Duodenal mucosa (tissue), 2 donors: ENCODE results near the gene BRAT1.
"Not testable (repeated sequence)": the region's sequence is repeated elsewhere in the genome, so short reads cannot be mapped to it uniquely, and the experiment has no call there.

ENCODE experiments used
- H3K27ac ChIP-seq: one replicate; pipeline ENCODE4 v1.7.0; 2013; ENCODE audit warnings: low read depth, low read length
- H3K27me3 ChIP-seq, 2 donors: one replicate each; pipeline ENCODE4 v1.7.0; 2013; ENCODE audit warnings: low read length in 2 of 2, control low read depth in 1 of 2; ENCODE audit not compliant: insufficient read depth in 2 of 2, control insufficient read depth in 1 of 2
- H3K36me3 ChIP-seq, 2 donors: one replicate each; pipeline ENCODE4 v1.7.0; 2013; ENCODE audit warnings: low read length in 2 of 2, control low read depth in 1 of 2; ENCODE audit not compliant: insufficient read depth in 2 of 2, control insufficient read depth in 1 of 2
- H3K4me1 ChIP-seq, 2 donors: one replicate each; pipeline ENCODE4 v1.7.0; 2013; ENCODE audit warnings: low read length in 2 of 2, control low read depth in 1 of 2; ENCODE audit not compliant: insufficient read depth in 2 of 2, control insufficient read depth in 1 of 2
- H3K4me3 ChIP-seq, 2 donors: one replicate each; pipeline ENCODE4 v1.7.0; 2013; ENCODE audit warnings: low read length in 2 of 2, low read depth in 1 of 2
- H3K9ac ChIP-seq, 2 donors: one replicate each; pipeline ENCODE4 v1.7.0; 2013; ENCODE audit warnings: low read length in 2 of 2, low read depth in 1 of 2
- H3K9me3 ChIP-seq, 2 donors: one replicate each; pipeline ENCODE4 v1.7.0; 2013; ENCODE audit warnings: low read length in 2 of 2, control low read depth in 1 of 2; ENCODE audit not compliant: control insufficient read depth in 1 of 2

The BRAT1 gene

DNA sequence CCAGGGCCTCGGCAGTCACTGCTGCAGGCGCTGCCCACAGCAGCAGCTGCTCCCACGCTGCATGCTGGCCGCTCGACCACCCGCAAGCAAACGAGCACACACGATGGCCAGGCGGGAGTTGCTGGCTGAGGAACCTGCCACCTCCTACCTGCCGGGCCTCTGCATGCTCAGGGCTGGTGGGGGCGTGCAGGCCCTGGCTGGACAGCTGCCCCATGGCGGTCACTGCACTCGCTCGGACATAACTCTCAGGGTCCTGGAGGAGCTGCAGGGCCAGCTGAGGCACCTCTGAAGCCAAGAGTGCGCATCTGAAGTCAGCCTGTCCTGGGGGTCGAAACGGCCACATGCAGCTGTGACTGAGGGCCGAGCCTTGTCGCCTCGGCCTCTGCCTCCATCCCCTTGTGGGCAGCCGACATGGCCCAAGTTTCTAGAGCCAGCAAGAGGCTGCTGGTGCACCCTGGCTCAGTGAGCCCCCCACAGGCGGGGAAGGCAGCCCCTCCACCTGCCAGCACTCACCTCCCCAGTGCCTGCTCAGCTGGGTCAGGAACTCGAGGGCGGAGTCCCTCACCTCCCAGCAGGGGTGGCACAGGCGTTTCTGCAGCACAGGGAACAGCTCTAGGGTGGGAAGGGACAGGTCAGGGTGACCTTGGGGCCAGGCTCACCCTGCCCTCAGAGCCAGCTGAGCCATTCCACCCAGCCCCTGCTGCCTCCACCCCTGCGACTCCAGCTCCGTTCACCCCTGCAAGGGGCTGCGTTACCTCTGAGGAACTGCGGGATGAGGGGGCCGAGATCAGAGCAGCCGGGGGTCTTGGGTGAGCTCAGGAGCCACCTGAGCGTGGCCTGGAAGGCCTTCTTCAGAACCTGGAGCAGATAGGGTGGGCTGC lies 16.1 kb downstream of the BRAT1 start:
- Histone ChIP-seq H3K36me3 (peaks cover 24 to 59% of the 10 kb centered on the region in 2 donors), H3K9me3 (no peaks in the 10 kb centered on the region)

DNA sequence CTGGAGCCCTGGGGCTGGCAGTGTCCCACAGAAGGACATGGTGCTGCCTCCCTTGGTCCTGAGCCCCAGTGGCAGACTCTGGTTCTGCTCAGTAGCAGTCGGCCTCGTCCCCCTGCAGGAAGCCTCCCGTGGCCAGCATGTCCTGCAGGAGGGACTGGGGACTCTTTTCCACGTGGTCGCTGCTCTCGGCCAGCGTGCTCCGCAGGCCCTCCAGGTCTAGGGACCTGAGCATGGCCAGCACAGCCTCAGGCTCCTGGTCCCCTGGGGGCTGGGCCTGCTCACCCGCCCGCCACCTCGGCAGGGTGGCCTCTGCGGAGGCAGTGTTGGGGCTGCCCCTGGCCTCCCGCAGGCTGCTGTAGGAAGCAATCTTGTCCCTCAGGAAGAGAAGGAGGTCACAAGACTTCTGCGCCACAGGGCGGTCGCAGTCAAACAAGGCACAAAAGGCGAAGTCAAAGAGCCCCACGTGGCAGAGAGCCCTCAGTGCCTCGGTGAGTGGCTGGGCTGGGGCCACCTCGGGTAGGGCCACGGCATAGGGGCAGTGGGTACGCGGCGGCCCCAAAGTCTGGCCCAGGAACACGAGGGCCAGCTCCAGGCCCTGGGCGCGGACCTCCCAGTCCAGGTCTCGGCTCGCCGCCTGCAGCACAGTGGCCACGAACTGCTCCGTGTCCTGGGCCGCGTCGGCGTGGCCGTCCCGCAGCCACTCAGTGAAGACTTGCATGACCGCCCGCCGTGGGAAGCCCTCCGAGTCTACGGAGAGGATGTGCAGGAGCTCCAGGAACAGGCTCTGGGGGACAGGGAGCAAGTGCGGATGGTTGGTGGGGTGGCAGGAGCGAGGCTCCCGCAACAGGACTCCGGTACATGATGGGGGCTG lies 17.1 kb downstream of the BRAT1 start:
- H3K4me3 ChIP-seq, result no peak overlapping the region
- H3K27me3 ChIP-seq, result no peaks in the 10 kb centered on the region
- H3K9ac ChIP-seq, result no peak overlapping the region
- H3K4me1 ChIP-seq, result no peaks in the 10 kb centered on the region
- H3K36me3 ChIP-seq, result peaks cover 16 to 48% of the 10 kb centered on the region in 2 donors
- no peaks in the 10 kb centered on the region for H3K9me3 ChIP-seq
- H3K27ac ChIP-seq, result no peak overlapping the region

More for the DNA sequence above, 16.1 kb downstream of the BRAT1 start:
- no peak overlapping the region for H3K27ac ChIP-seq
- no peak overlapping the region for H3K4me3 ChIP-seq
- no peaks in the 10 kb centered on the region for H3K27me3 ChIP-seq
- H3K9ac ChIP-seq, result no peak overlapping the region
- no peaks in the 10 kb centered on the region for H3K4me1 ChIP-seq

DNA sequence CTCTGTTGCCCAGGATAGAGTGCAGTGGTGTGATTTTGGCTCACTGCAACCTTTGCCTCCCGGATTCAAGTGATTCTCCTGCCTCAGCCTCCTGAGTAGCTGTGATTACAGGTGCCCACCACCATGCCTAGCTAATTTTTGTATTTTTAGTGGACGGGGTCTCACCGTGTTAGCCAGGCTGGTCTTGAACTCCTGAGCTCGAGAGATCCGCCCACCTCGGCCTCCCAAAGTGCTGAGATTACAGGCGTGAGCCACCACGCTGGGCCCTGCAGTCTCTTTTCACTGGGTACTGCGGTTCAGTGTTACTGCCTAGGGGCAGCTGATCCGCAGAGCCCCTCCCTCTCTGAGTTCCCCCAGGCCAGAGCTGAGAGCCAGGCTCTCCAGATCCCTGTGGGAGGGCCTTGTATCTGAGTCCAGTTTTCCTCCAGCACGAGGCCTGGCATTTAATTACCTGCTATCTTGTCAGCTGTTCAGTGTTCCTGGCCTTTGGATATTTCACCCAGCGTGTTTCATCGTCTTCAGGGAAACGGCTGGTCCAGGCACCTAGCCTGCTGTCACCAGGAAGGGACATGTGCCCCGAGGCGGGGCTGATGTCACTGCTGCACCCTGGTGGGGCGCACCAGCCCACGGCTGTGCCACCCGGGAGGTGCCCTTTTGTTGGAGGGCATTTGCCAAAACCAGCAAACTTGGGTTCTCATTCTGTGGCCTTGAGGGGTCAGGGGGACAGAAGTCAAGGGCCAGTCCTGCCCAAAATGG lies 19.3 kb downstream of the BRAT1 start:
- H3K4me3 ChIP-seq, H3K4me1 ChIP-seq, H3K9me3 ChIP-seq, H3K27ac ChIP-seq, H3K9ac ChIP-seq, H3K27me3 ChIP-seq: not testable (repeated sequence)
- peaks cover 4 to 31% of the 10 kb centered on the region in 2 donors for H3K36me3 ChIP-seq

DNA sequence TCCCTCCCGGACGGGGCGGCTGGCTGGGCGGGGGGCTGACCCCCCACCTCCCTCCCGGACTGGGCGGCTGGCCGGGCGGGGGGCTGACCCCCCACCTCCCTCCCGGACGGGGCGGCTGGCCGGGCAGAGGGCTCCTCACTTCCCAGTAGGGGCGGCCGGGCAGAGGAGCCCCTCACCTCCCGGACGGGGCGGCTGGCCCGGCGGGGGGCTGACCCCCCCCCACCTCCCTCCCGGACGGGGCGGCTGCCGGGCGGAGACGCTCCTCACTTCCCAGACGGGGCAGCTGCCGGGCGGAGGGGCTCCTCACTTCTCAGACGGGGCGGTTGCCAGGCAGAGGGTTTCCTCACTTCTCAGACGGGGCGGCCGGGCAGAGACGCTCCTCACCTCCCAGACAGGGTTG lies 21.1 kb downstream of the BRAT1 start:
- H3K27me3 ChIP-seq, H3K9me3 ChIP-seq, H3K4me3 ChIP-seq, H3K9ac ChIP-seq, H3K27ac ChIP-seq: not testable (repeated sequence)
- Histone ChIP-seq H3K4me1 (peaks cover 13 to 16% of the 10 kb centered on the region in 2 donors), H3K36me3 (peaks cover 0 to 14% of the 10 kb centered on the region in 2 donors)

DNA sequence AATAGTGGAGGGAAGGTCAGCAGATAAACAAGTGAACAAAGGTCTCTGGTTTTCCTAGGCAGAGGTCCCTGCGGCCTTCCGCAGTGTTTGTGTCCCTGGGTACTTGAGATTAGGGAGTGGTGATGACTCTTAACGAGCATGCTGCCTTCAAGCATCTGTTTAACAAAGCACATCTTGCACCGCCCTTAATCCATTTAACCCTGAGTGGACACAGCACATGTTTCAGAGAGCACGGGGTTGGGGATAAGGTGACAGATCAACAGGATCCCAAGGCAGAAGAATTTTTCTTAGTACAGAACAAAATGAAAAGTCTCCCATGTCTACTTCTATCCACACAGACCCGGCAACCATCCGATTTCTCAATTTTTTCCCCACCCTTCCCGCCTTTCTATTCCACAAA lies 21.8 kb downstream of the BRAT1 start:
- Histone ChIP-seq H3K36me3 (peaks cover 3 to 11% of the 10 kb centered on the region in 2 donors), H3K4me1 (peaks cover 20 to 22% of the 10 kb centered on the region in 2 donors)
- not testable (repeated sequence) for H3K27ac ChIP-seq, H3K9me3 ChIP-seq, H3K27me3 ChIP-seq, H3K4me3 ChIP-seq, H3K9ac ChIP-seq

DNA sequence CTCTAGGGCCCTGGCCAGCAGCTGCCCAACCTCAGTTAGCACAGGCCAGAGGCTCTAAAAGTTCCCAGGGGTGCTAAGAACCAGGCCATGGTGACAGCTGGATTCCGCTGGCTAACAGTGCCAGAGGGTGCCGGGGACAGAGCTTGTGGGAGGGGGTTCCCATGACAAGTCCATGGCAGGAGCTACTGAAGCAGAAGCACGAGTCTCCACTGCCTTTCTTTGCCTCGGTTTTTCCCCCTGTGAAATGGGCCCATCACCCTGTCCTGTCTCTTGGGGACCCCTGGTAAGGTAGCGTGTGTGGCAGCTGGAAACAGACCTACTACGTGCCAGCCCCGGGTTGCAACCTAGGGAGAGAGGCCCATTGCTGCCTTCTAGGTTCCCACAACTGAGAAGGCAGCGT lies 22.5 kb downstream of the BRAT1 start:
- not testable (repeated sequence) for H3K27me3 ChIP-seq, H3K36me3 ChIP-seq, H3K4me3 ChIP-seq, H3K9ac ChIP-seq, H3K27ac ChIP-seq, H3K9me3 ChIP-seq
- peaks cover 26 to 29% of the 10 kb centered on the region in 2 donors for H3K4me1 ChIP-seq

DNA sequence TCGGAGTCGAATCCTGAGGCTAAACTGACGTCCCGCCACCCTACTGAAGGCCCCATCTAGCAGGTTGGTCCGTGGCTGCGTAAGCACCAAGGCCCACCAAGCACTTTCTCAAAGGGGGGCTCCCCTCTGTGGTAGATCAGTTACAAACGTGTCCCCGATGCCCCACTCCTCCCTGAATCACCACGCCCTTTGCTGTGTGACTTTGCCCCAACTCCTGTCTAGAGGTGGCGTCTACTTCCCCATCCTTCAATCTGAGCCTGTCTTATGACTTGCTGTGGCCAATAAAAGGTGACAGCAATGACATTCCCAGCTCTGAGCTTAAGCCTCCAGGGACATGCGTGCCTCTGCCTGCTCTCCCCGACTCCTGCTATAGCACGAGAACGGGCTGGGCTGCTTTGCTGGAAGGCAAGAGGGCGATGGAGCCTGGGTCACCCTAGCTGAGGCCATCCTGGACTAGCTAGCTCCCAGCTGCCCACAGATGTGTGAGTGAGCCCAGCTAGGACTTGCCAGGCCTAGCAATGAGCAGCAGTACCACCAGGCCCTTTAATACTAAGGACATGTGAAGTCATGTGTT lies 23.0 kb downstream of the BRAT1 start:
- not testable (repeated sequence) for H3K4me3 ChIP-seq, H3K9me3 ChIP-seq, H3K9ac ChIP-seq, H3K27me3 ChIP-seq, H3K27ac ChIP-seq
- H3K4me1 ChIP-seq, result peaks cover 32 to 35% of the 10 kb centered on the region in 2 donors
- H3K36me3 ChIP-seq, result peaks cover 8 to 11% of the 10 kb centered on the region in 2 donors

DNA sequence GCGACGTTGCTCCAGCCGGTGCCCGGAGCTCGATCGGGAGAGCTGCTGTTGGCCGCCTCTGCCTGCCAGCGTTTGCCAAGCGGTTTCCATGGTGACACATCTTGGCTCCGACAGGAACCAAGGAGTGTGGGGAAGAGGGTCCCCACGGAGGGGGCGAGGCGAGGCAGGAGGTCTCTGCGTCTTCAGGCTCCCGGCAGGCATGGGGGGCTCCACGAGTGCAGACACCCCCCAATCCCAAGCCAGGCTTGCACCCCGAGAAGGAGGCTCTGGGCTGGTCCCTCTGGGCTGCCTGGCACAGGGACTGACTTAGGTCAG lies 23.6 kb downstream of the BRAT1 start:
- not testable (repeated sequence) for H3K9me3 ChIP-seq, H3K4me3 ChIP-seq, H3K27ac ChIP-seq, H3K27me3 ChIP-seq, H3K9ac ChIP-seq
- H3K36me3 ChIP-seq, result peaks cover 13 to 17% of the 10 kb centered on the region in 2 donors
- peaks cover 36 to 40% of the 10 kb centered on the region in 2 donors for H3K4me1 ChIP-seq

DNA sequence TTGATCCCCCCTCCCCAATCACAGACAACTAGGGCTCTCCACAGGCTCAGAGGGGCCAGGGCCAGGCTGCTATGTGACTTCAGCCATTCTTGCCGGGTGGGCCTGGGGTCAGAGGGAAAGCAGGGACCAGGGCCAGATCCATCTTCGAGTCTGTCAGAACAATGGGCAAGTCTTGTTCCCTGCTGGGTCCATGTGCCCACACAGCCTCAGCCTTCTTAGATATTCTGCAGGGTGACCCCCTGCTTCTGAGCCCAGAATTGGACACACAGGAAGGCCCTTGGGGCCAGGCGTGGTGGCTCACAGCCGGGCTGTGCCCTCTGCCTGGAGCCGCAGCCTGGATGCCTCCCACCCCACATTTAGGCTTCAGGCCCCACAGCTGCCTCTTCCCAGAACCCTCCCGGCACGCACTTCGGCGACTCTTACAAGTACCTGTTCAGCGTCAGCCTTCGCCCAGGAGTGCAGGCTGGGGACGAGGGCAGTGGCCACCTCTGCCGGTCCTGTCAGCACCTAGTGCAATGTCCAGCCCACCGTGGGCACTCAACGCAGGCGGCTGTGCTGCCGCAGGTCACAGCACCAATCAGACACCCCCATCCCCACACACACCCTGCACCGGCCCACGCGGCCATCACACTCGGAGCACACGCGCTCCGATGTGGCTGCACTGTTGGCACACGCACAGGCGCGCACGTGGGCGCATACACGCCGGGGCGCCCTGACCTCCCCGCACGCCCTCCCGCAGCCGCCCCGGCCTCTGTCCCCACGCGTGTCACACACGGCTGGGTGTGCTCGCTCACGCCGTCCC lies 24.1 kb downstream of the BRAT1 start:
- Histone ChIP-seq H3K4me3 (peak overlapping the region; percentile 5 to 7), H3K9ac (peak overlapping the region in 1 of 2 donors; percentile 23), H3K4me1 (peaks cover 42 to 45% of the 10 kb centered on the region in 2 donors), H3K36me3 (peaks cover 16 to 22% of the 10 kb centered on the region in 2 donors)
- H3K9me3 ChIP-seq, H3K27ac ChIP-seq, H3K27me3 ChIP-seq: not testable (repeated sequence)
